ENCODE data around the gene PRADC1.

DNA sequence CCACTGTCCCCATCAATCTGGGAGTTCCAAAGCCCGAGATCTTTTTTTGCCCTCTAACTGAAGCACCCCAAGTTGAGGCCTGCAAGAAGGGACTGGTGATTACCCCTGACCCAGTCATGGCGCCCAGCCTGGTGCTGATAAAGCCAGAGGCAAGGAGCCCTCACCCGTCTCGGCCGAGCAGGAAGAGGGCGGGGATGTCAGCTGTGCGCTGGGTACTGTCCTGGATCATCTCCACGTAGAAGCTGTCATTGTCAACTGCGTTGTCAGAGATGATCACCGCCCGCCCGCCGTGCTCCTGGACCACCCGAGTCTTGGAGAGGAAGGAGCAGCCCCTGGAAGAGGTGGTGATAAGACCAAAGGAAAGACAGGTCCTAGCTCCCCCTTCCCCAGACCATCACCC is 4.4 kb downstream of the PRADC1 start:
- TF ChIP-seq POLR2A (IDR thresholded peaks at IDR 0.05; ENCODE audit: low read depth, low read length), result no peak
- no peak for TF ChIP-seq POLR2AphosphoS5 (IDR thresholded peaks at IDR 0.05; ENCODE audit: low read depth, low read length)

Data from GM12892 (cell line).